GM12892 (cell line): Measurements from ENCODE around the gene ZNF467.

Source experiments
- DNase-seq: peaks from one replicate; pipeline ENCODE4 v3.0.0; 2011; ENCODE audit not compliant: insufficient read length
- FAIRE-seq: peaks from 2 replicates; lab custom pipeline; 2011; peaks lifted over from hg19 to GRCh38; lab: Jason Lieb, UNC
- POLR2A ChIP-seq: IDR thresholded peaks from 2 replicates; pipeline ENCODE4 v1.6.1; 2011; ENCODE audit warnings: low read depth, low read length, control low read depth
- POLR2AphosphoS5 ChIP-seq: IDR thresholded peaks from 2 replicates; pipeline ENCODE4 v1.6.1; 2011; ENCODE audit warnings: low read depth, low read length, control low read depth
- TAF1 ChIP-seq: IDR thresholded peaks from 2 replicates; pipeline ENCODE4 v1.6.1; 2011; ENCODE audit warnings: low read depth, mild to moderate bottlenecking, control low read depth, low read length, borderline replicate concordance

ZNF467 gene

GRCh38 chr7:149743476-149744255, 29.7 kb downstream of the ZNF467 start:
- TF ChIP-seq POLR2A (no peak), POLR2AphosphoS5 (no peak), TAF1 (no peak)
- FAIRE-seq (no peak), DNase-seq (no peak)

GRCh38 chr7:149742075-149742701, 31.2 kb downstream of the ZNF467 start:
- no peak for TF ChIP-seq POLR2AphosphoS5
- no peak for TF ChIP-seq TAF1
- no peak for TF ChIP-seq POLR2A
- no peak for FAIRE-seq
- peak; percentile 71 for DNase-seq

- TF ChIP-seq POLR2AphosphoS5, result no peak
- no peak for TF ChIP-seq POLR2A
- TF ChIP-seq TAF1, result no peak
- FAIRE-seq, result no peak
- no peak for DNase-seq
These were observed 31.8 kb downstream of the ZNF467 start for GRCh38 chr7:149741629-149742028.

- DNase-seq (no peak), FAIRE-seq (no peak)
- no peak for TF ChIP-seq POLR2AphosphoS5
These were observed 36.7 kb downstream of the ZNF467 start for GRCh38 chr7:149736478-149737360.

- no peak for TF ChIP-seq POLR2AphosphoS5
- TF ChIP-seq POLR2A, result no peak
- no peak for TF ChIP-seq TAF1
- DNase-seq (no peak), FAIRE-seq (no peak)
These were observed 37.5 kb downstream of the ZNF467 start for GRCh38 chr7:149735779-149736477.

- DNase-seq (no peak), FAIRE-seq (no peak)
- no peak for TF ChIP-seq TAF1
- TF ChIP-seq POLR2AphosphoS5, result no peak
- TF ChIP-seq POLR2A, result no peak
These were observed 38.2 kb downstream of the ZNF467 start for GRCh38 chr7:149735181-149735602.

GRCh38 chr7:149734791-149735075, 38.7 kb downstream of the ZNF467 start:
- FAIRE-seq, result no peak
- no peak for DNase-seq

GRCh38 chr7:149733924-149734790, 39.2 kb downstream of the ZNF467 start:
- DNase-seq, result no peak
- TF ChIP-seq POLR2AphosphoS5 (no peak), TAF1 (no peak), POLR2A (no peak)
- FAIRE-seq, result no peak

More at GRCh38 chr7:149734791-149735075, 38.7 kb downstream of the ZNF467 start:
- TF ChIP-seq POLR2AphosphoS5 (no peak), POLR2A (no peak), TAF1 (no peak)

- DNase-seq, result no peak
- no peak for TF ChIP-seq TAF1
- no peak for TF ChIP-seq POLR2AphosphoS5
- TF ChIP-seq POLR2A, result no peak
- FAIRE-seq, result no peak
These were observed 40.1 kb downstream of the ZNF467 start for GRCh38 chr7:149733131-149733923.

- FAIRE-seq (no peak), DNase-seq (no peak)
- TF ChIP-seq TAF1, result no peak
These were observed 40.8 kb downstream of the ZNF467 start for GRCh38 chr7:149732611-149733010.
